ENCODE data around the gene BCR. TPM values are rescaled to one million over a fixed set of nuclear protein-coding genes. Genes with fewer than 3 reads are reported as not detected.
A peak's percentile ranks its signal among the peaks of the same experiment; 100 is the strongest.

Gene BCR
- total RNA-seq, 2 experiments from 2014 or later: 30.4 to 32.0 TPM

DNA sequence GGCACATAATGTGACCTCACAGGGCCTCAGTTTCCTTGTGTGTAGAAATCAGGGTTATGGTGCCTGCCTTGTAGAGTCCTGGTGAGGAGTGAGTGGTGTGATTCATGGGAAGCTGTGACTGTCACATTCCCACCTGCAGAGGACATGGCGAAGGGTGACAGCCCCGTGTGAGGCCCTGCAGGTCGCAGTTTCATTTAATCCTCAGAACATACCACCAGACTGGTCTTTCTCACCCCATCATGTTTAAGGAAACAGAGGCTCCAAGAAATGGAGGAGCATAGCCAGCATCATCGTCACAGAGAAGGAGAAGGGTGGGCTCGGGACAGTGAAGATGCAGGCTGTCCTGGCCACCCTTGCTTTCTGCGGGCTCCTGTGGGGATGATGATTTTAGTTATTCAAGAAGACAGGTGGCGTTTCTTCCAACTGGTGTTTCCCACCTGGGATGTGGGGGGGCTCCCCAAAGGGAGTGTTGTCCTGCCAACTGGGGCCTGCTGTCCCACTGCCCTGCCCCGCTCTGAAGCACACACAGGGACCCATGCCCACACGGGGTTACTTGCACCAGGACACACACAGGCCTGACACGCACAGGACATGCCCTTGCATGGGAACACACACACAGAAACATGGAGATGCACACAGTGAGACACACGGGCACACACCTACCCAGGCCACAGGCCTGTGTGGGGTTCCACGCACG is 100.2 kb downstream of the BCR start:
- TF ChIP-seq, protein P1, sequence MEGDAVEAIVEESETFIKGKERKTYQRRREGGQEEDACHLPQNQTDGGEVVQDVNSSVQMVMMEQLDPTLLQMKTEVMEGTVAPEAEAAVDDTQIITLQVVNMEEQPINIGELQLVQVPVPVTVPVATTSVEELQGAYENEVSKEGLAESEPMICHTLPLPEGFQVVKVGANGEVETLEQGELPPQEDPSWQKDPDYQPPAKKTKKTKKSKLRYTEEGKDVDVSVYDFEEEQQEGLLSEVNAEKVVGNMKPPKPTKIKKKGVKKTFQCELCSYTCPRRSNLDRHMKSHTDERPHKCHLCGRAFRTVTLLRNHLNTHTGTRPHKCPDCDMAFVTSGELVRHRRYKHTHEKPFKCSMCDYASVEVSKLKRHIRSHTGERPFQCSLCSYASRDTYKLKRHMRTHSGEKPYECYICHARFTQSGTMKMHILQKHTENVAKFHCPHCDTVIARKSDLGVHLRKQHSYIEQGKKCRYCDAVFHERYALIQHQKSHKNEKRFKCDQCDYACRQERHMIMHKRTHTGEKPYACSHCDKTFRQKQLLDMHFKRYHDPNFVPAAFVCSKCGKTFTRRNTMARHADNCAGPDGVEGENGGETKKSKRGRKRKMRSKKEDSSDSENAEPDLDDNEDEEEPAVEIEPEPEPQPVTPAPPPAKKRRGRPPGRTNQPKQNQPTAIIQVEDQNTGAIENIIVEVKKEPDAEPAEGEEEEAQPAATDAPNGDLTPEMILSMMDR (IDR thresholded peaks at IDR 0.05): no peak
- ChIA-PET POLR2A (no interaction called here), CTCF (interaction anchor here (10.2 kb wide), 1 partner anchor 103 kb away, joined by 237 read pairs; the partner anchor contains the start of gene BCR)
- peak overlapping the region; percentile 63 for H3K27ac Mint-ChIP-seq
- peaks cover 32% of the 10 kb centered on the region for H3K4me1 Mint-ChIP-seq (ENCODE audit: low read depth)
- H3K9me3 Mint-ChIP-seq: no peaks in the 10 kb centered on the region
- no peak for DNase-seq
- no peaks in the 10 kb centered on the region for H3K36me3 Mint-ChIP-seq (ENCODE audit: low read depth)
- H3K4me3 Mint-ChIP-seq: no peak overlapping the region
- intact Hi-C loops (cut with micrococcal nuclease): loop anchor here (10.0 kb wide), 1 partner anchor 326 kb away; no protein-coding TSS in a partner anchor
- no peak for ATAC-seq
- H3K27me3 Mint-ChIP-seq: no peaks in the 10 kb centered on the region

DNA sequence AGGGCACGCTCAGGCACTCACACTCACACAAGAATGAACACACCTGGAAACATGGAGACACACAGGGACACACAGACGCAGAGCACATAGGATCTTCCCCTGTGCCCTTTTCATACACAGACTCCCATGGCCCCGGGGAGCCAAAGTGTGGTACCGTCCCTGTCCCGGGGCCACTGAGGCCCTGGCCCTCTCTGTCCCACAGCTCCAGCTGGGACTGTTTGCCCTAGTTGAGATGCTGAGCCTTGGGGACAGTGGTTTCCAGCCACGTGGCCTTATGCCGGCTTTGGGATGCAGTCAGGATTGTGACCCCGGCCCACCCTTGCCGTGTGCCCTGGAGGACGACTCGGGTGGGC is 100.7 kb downstream of the BCR start:
- intact Hi-C loops (cut with micrococcal nuclease): loop anchor here (10.0 kb wide), 1 partner anchor 326 kb away; no protein-coding TSS in a partner anchor
- H3K4me1 Mint-ChIP-seq (ENCODE audit: low read depth): peaks cover 32% of the 10 kb centered on the region
- TF ChIP-seq, protein P1 (IDR thresholded peaks at IDR 0.05): no peak
- no peak overlapping the region for H3K4me3 Mint-ChIP-seq
- POLR2A ChIA-PET: no interaction called here
- H3K36me3 Mint-ChIP-seq (ENCODE audit: low read depth): no peaks in the 10 kb centered on the region
- peak overlapping the region; percentile 63 for H3K27ac Mint-ChIP-seq
- H3K27me3 Mint-ChIP-seq: no peaks in the 10 kb centered on the region
- ATAC-seq (no peak), DNase-seq (no peak)
- H3K9me3 Mint-ChIP-seq: no peaks in the 10 kb centered on the region
- CTCF ChIA-PET: interaction anchor here (10.2 kb wide), 1 partner anchor 104 kb away, joined by 237 read pairs; the partner anchor contains the start of gene BCR

DNA sequence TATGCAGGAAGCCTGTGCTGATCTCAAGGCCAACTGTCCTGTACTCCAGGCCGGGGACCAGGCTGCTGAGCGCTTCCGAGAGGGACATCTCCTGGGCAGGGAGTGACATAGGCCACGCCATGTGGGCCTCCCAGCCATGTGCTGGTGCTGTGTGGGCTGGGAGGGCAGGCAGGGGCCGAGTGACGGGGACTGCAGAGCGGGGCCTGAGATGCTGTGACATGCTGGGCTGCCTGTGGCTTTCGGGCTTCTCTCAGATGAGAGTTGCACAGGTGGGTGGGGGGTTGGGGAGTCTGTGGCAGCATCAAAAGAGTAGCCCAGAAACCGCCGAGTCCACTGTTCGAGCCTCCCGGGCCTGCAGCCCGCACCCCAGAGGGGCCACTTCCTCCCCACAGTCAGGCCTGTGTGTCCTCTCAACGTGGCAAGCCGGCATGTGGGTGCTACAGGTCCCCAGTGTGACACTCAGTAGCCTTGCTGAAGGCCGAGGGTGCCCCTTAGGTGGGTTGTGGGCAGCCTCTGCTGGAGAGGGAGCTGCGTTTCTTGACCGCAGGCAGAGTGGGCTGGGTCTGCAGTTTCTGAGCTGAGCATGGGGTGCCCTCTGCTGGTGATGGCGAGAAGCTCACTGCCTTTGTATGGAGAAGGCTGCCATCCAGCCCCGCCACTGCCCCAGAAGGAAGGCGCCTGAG is 101.2 kb downstream of the BCR start:
- ChIA-PET POLR2A (interaction anchor here (1.0 to 1.1 kb wide), 2 partner anchors 102 to 105 kb away, joined by 4 read pairs; partner anchors contain the start of gene BCR), CTCF (interaction anchor here (0.6 to 10.2 kb wide), 35 partner anchors 9 to 327 kb away, joined by 3 to 237 read pairs (median 4); partner anchors contain the start of genes BCR, RAB36 and RSPH14)
- H3K9me3 Mint-ChIP-seq: no peaks in the 10 kb centered on the region
- no peaks in the 10 kb centered on the region for H3K27me3 Mint-ChIP-seq
- peaks cover 32% of the 10 kb centered on the region for H3K4me1 Mint-ChIP-seq (ENCODE audit: low read depth)
- no peaks in the 10 kb centered on the region for H3K36me3 Mint-ChIP-seq (ENCODE audit: low read depth)
- ATAC-seq (peak; percentile 86), DNase-seq (peak; percentile 89)
- intact Hi-C loops (cut with micrococcal nuclease): loop anchor here (2.0 to 10.0 kb wide), 2 partner anchors 103 to 327 kb away; no protein-coding TSS in a partner anchor
- no peak overlapping the region for H3K4me3 Mint-ChIP-seq
- TF ChIP-seq, protein P1 (IDR thresholded peaks at IDR 0.05): peak; percentile 94
- H3K27ac Mint-ChIP-seq: no peak overlapping the region

DNA sequence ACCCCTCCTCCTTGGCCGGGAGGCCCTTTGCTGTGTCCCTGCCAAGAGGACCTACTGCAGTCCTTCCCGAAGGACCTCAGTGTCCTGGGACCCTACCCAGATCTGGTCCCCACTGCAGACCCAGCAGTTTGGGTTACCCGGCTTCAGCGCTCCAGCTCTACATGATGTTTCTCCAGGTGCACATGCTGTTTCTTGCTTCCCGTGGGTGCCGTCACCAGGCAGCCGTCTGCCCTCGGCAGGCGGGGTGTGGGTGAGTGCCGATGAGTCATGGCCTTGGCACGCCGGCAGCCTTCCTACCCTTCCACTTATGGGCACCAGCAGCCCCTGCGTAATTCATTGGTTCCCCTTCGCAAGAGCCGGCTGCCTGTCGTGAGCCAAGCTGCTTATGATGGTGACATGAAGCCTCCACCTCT is 101.8 kb downstream of the BCR start:
- ATAC-seq: no peak
- POLR2A ChIA-PET: interaction anchor here (1.0 to 1.1 kb wide), 2 partner anchors 102 to 105 kb away, joined by 4 read pairs; partner anchors contain the start of gene BCR
- intact Hi-C loops (cut with micrococcal nuclease): loop anchor here (2.0 to 10.0 kb wide), 2 partner anchors 103 to 327 kb away; no protein-coding TSS in a partner anchor
- H3K9me3 Mint-ChIP-seq: no peaks in the 10 kb centered on the region
- H3K36me3 Mint-ChIP-seq (ENCODE audit: low read depth): peaks cover 2% of the 10 kb centered on the region
- H3K27me3 Mint-ChIP-seq: no peaks in the 10 kb centered on the region
- no peak for DNase-seq
- H3K4me3 Mint-ChIP-seq: no peak overlapping the region
- H3K27ac Mint-ChIP-seq: no peak overlapping the region
- CTCF ChIA-PET: interaction anchor here (0.6 to 10.2 kb wide), 35 partner anchors 8 to 327 kb away, joined by 3 to 237 read pairs (median 4); partner anchors contain the start of genes BCR, RAB36 and RSPH14
- TF ChIP-seq, protein P1 (IDR thresholded peaks at IDR 0.05): peak; percentile 10
- peaks cover 32% of the 10 kb centered on the region for H3K4me1 Mint-ChIP-seq (ENCODE audit: low read depth)

Measured in activated CD8-positive, alpha-beta T cell treated with anti-CD3 and anti-CD28 coated beads for 36 hours (primary cell).